H9 (cell line): Measurements from ENCODE around the gene LEFTY1. TPM values are rescaled to one million over a fixed set of nuclear protein-coding genes. Genes with fewer than 3 reads are reported as not detected.
"Not testable (repeated sequence)": the region's sequence is repeated elsewhere in the genome, so short reads cannot be mapped to it uniquely, and the experiment has no call there.

Experiments
- DNase-seq: peaks from one replicate; pipeline ENCODE4 v3.0.0-alpha.2; 2017
- H2AFZ ChIP-seq: one replicate; pipeline ENCODE4 v1.6.1; 2013; ENCODE audit warnings: mild to moderate bottlenecking, low read length, control low read depth, moderate library complexity
- H2AK5ac ChIP-seq: 2 replicates; pipeline ENCODE4 v1.6.1; 2013; ENCODE audit warnings: low read length, control low read depth, mixed read lengths; ENCODE audit not compliant: insufficient read length
- H2BK120ac ChIP-seq: one replicate; pipeline ENCODE4 v1.6.1; 2013; ENCODE audit warnings: low read depth, mild to moderate bottlenecking, low read length, control low read depth, inconsistent platforms; ENCODE audit not compliant: poor library complexity, severe bottlenecking
- H2BK12ac ChIP-seq: 2 replicates; pipeline ENCODE4 v1.6.1; 2013; ENCODE audit warnings: low read length, control low read depth, mixed read lengths, low read depth; ENCODE audit not compliant: insufficient read length
- H2BK15ac ChIP-seq: 2 replicates; pipeline ENCODE4 v1.6.1; 2013; ENCODE audit warnings: low read depth, low read length, control low read depth
- H2BK20ac ChIP-seq: one replicate; pipeline ENCODE4 v1.6.1; 2013; ENCODE audit warnings: low read depth, mild to moderate bottlenecking, low read length, control low read depth, inconsistent platforms; ENCODE audit not compliant: poor library complexity, severe bottlenecking
- H2BK5ac ChIP-seq: 2 replicates; pipeline ENCODE4 v1.6.1; 2013; ENCODE audit warnings: low read length, control low read depth, mixed read lengths; ENCODE audit not compliant: insufficient read length
- H3K14ac ChIP-seq: 2 replicates; pipeline ENCODE4 v1.6.1; 2013; ENCODE audit warnings: low read length, control low read depth; ENCODE audit not compliant: insufficient read depth
- H3K18ac ChIP-seq: 2 replicates; pipeline ENCODE4 v1.6.1; 2013; ENCODE audit warnings: low read depth, mild to moderate bottlenecking, mixed read lengths, low read length, control low read depth; ENCODE audit not compliant: insufficient read length
- H3K23ac ChIP-seq: 2 replicates; pipeline ENCODE4 v1.6.1; 2013; ENCODE audit warnings: low read length, control low read depth, mixed read lengths, low read depth; ENCODE audit not compliant: insufficient read length
- H3K23me2 ChIP-seq: 2 replicates; pipeline ENCODE4 v1.6.1; 2013; ENCODE audit warnings: low read depth, mild to moderate bottlenecking, mixed read lengths, low read length, control low read depth; ENCODE audit not compliant: insufficient read length, poor library complexity, severe bottlenecking
- H3K27ac ChIP-seq: 2 replicates; pipeline ENCODE4 v1.5.1; 2013; ENCODE audit warnings: low read length, control low read depth, mixed read lengths, low read depth; ENCODE audit not compliant: insufficient read length
- H3K27me3 ChIP-seq: 2 replicates; pipeline ENCODE4 v1.6.1; 2013; ENCODE audit warnings: low read length, control low read depth, inconsistent platforms; ENCODE audit not compliant: insufficient read depth
- H3K4ac ChIP-seq: 2 replicates; pipeline ENCODE4 v1.6.1; 2013; ENCODE audit warnings: low read depth, mild to moderate bottlenecking, control low read depth, inconsistent platforms, low read length, moderate library complexity
- H3K4me1 ChIP-seq: 2 replicates; pipeline ENCODE4 v1.6.1; 2013; ENCODE audit warnings: low read length, control low read depth, inconsistent platforms; ENCODE audit not compliant: insufficient read depth
- H3K4me2 ChIP-seq: 2 replicates; pipeline ENCODE4 v1.6.1; 2013; ENCODE audit warnings: low read length, control low read depth, mixed read lengths; ENCODE audit not compliant: insufficient read length, insufficient read depth
- H3K56ac ChIP-seq: 2 replicates; pipeline ENCODE4 v1.6.1; 2013; ENCODE audit warnings: low read depth, mild to moderate bottlenecking, mixed read lengths, low read length, control low read depth; ENCODE audit not compliant: insufficient read length
- H3K79me1 ChIP-seq: 2 replicates; pipeline ENCODE4 v1.6.1; 2013; ENCODE audit warnings: low read depth, mild to moderate bottlenecking, moderate library complexity, low read length, control low read depth, inconsistent platforms; ENCODE audit not compliant: insufficient read depth, poor library complexity, severe bottlenecking
- H3K79me2 ChIP-seq: 2 replicates; pipeline ENCODE4 v1.6.1; 2013; ENCODE audit warnings: low read length, control low read depth, inconsistent platforms; ENCODE audit not compliant: insufficient read depth
- H3K9ac ChIP-seq: 2 replicates; pipeline ENCODE4 v1.6.1; 2013; ENCODE audit warnings: low read length, control low read depth, mixed read lengths; ENCODE audit not compliant: insufficient read length; ENCODE audit errors: extremely low read depth
- H3K9me3 ChIP-seq: one replicate; pipeline ENCODE4 v1.6.1; 2013; ENCODE audit warnings: low read depth, low read length, inconsistent platforms; ENCODE audit not compliant: control insufficient read depth
- H3T11ph ChIP-seq: one replicate; pipeline ENCODE4 v1.6.1; 2013; ENCODE audit warnings: mild to moderate bottlenecking, low read length, control low read depth, inconsistent platforms
- H4K20me1 ChIP-seq: one replicate; pipeline ENCODE4 v1.6.1; 2013; ENCODE audit not compliant: control insufficient read depth, insufficient read length, insufficient read depth
- H4K5ac ChIP-seq: 2 replicates; pipeline ENCODE4 v1.6.1; 2013; ENCODE audit warnings: low read depth, mild to moderate bottlenecking, mixed read lengths, low read length, control low read depth; ENCODE audit not compliant: insufficient read length
- H4K8ac ChIP-seq: replicated peaks from 2 replicates; pipeline ENCODE4 v1.6.1; 2013; ENCODE audit warnings: low read length, control low read depth, mixed read lengths, low read depth; ENCODE audit not compliant: insufficient read length
- H4K91ac ChIP-seq: 2 replicates; pipeline ENCODE4 v1.6.1; 2013; ENCODE audit warnings: low read depth, mild to moderate bottlenecking, moderate library complexity, mixed read lengths, low read length, control low read depth; ENCODE audit not compliant: insufficient read length
- H3K27ac Mint-ChIP-seq, 3 experiments: 2 replicates in 2 of 3; 3 replicates in 1 of 3; pipeline ENCODE4 v1.8.0; 2020 to 2021; ENCODE audit warnings: mixed read lengths in 3 of 3, mild to moderate bottlenecking in 1 of 3, moderate library complexity in 1 of 3
- H3K27me3 Mint-ChIP-seq: 2 replicates; pipeline ENCODE4 v1.8.0; 2021; ENCODE audit warnings: low read depth, mild to moderate bottlenecking, moderate library complexity, mixed read lengths
- H3K36me3 Mint-ChIP-seq, 3 experiments: 2 replicates in 2 of 3; 3 replicates in 1 of 3; pipeline ENCODE4 v1.8.0; 2020 to 2021; ENCODE audit warnings: low read depth in 3 of 3, mixed read lengths in 3 of 3; ENCODE audit not compliant: insufficient read depth in 1 of 3
- H3K4me1 Mint-ChIP-seq, 2 experiments: 2 replicates each; pipeline ENCODE4 v1.8.0; 2020; ENCODE audit warnings: mixed read lengths in 2 of 2
- H3K4me3 Mint-ChIP-seq, 2 experiments: 2 replicates in 1 of 2; 3 replicates in 1 of 2; pipeline ENCODE4 v1.8.0; 2020 to 2021; ENCODE audit warnings: mild to moderate bottlenecking in 2 of 2, mixed read lengths in 2 of 2, moderate library complexity in 1 of 2
- H3K9me3 Mint-ChIP-seq, 2 experiments: 2 replicates in 1 of 2; 3 replicates in 1 of 2; pipeline ENCODE4 v1.8.0; 2020; ENCODE audit warnings: mild to moderate bottlenecking in 2 of 2, mixed read lengths in 2 of 2, moderate library complexity in 1 of 2
- WGBS: extraction: QIAGEN DNeasy Blood & Tissue Kit; methylation state at CpG from one replicate; pipeline ENCODE4 v1.1.7; 2013; ENCODE audit warnings: missing lambda C conversion rate, low lambda C conversion rate, mixed read lengths; ENCODE audit not compliant: insufficient read length; ENCODE audit errors: extremely low coverage; 5-methylcytosine and 5-hydroxymethylcytosine counted together
- total RNA-seq: library from RNA; stranded (reverse); gene quantifications from 2 replicates; pipeline ENCODE4 v1.2.1, GENCODE V29; 2021
- TF ChIP-seq, protein P1 (sequence below): fragments of 200-600 bp; sonication (generic); conservative IDR thresholded peaks from 3 replicates; pipeline ENCODE4 v1.8.0; 2021; ENCODE audit warnings: antibody characterized with exemption, mild to moderate bottlenecking

The LEFTY1 gene
- total RNA-seq, 1 experiment from 2014 or later, result 107 TPM

DNA sequence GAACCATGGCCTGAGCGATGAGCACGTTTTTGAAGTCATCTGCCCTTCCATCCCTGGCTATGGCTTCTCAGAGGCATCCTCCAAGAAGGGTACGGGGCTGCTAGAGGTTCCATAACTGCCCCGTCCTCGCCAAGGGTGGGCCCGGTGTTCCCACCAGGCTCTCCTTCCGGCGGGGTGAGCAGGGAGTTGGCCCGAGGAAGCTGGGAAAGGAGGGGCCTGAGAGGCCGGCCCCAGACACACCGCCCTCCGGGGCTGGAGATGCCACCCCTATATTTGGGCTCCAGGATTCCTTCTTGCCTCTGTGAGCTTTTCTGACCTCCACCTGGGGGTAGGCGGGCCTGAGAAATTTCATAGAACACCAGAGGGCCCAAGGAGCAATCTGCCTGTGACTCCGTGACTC is 50.2 kb downstream of the LEFTY1 start:
- Histone ChIP-seq H4K5ac (no peak overlapping the region), H3K79me1 (no peaks in the 10 kb centered on the region), H4K91ac (no peak overlapping the region), H3T11ph (no peak overlapping the region), H3K27me3 (no peaks in the 10 kb centered on the region), H2AK5ac (no peak overlapping the region), H3K9ac (no peak overlapping the region), H3K23ac (no peak overlapping the region), H4K20me1 (no peaks in the 10 kb centered on the region), H3K56ac (no peak overlapping the region), H3K14ac (no peak overlapping the region), H2BK12ac (no peak overlapping the region), H3K4me2 (no peak overlapping the region), H3K79me2 (no peaks in the 10 kb centered on the region), H3K4me1 (no peaks in the 10 kb centered on the region), H3K23me2 (no peaks in the 10 kb centered on the region), H3K9me3 (no peaks in the 10 kb centered on the region), H2BK20ac (no peak overlapping the region), H3K27ac (no peak overlapping the region), H3K18ac (no peak overlapping the region), H3K4ac (no peak overlapping the region), H2BK5ac (no peak overlapping the region), H4K8ac (no peak overlapping the region), H2AFZ (no peak overlapping the region), H2BK15ac (no peak overlapping the region), H2BK120ac (no peak overlapping the region)
- TF ChIP-seq, protein P1, sequence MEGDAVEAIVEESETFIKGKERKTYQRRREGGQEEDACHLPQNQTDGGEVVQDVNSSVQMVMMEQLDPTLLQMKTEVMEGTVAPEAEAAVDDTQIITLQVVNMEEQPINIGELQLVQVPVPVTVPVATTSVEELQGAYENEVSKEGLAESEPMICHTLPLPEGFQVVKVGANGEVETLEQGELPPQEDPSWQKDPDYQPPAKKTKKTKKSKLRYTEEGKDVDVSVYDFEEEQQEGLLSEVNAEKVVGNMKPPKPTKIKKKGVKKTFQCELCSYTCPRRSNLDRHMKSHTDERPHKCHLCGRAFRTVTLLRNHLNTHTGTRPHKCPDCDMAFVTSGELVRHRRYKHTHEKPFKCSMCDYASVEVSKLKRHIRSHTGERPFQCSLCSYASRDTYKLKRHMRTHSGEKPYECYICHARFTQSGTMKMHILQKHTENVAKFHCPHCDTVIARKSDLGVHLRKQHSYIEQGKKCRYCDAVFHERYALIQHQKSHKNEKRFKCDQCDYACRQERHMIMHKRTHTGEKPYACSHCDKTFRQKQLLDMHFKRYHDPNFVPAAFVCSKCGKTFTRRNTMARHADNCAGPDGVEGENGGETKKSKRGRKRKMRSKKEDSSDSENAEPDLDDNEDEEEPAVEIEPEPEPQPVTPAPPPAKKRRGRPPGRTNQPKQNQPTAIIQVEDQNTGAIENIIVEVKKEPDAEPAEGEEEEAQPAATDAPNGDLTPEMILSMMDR, result no peak
- H3K4me3 Mint-ChIP-seq, result no peak overlapping the region
- peaks cover 4 to 10% of the 10 kb centered on the region in 2 experiments for H3K4me1 Mint-ChIP-seq
- WGBS, result no CpG with 5 or more reads among the region's 14 CpGs
- H3K27ac Mint-ChIP-seq, result peak overlapping the region in 1 of 3 experiments; percentile 10; a peak in 1 of 7 replicates
- peaks cover 17 to 39% (median 21%) of the 10 kb centered on the region in 3 experiments for H3K36me3 Mint-ChIP-seq
- H3K9me3 Mint-ChIP-seq, result no peaks in the 10 kb centered on the region
- DNase-seq, result no peak
- no peaks in the 10 kb centered on the region; the same call in 1 of the 2 replicates for H3K27me3 Mint-ChIP-seq

DNA sequence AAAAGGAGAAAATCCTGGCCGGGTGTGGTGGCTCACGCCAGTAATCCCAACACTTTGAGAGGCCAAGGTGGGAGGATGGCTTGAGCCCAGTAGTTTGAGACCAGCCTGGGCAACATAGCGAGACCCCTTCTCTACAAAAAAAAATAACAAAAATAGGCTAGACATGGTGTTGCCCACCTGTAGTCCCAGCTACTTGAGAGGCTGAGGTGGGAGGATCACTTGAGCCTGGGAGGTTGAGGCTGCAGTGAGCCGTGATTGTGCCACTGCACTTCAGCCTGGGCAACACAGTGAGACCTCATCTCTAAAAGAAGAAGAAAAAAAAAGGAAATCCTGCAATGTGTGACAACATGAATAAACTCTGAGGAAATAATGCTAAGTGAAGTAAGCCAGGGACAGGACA is 52.6 kb downstream of the LEFTY1 start:
- H3T11ph ChIP-seq, H3K9me3 Mint-ChIP-seq, H3K56ac ChIP-seq, H2AFZ ChIP-seq, H4K20me1 ChIP-seq, H3K79me1 ChIP-seq, H3K18ac ChIP-seq, H3K4me1 Mint-ChIP-seq, H3K27ac Mint-ChIP-seq, H2BK15ac ChIP-seq, H3K23ac ChIP-seq, DNase-seq, H3K14ac ChIP-seq, H4K91ac ChIP-seq, H3K9me3 ChIP-seq, H3K27ac ChIP-seq, H2BK12ac ChIP-seq, H3K4ac ChIP-seq, H3K4me1 ChIP-seq, H3K4me2 ChIP-seq, H2AK5ac ChIP-seq, H2BK5ac ChIP-seq, H2BK20ac ChIP-seq, H3K23me2 ChIP-seq, H3K27me3 ChIP-seq, H3K27me3 Mint-ChIP-seq, H4K5ac ChIP-seq, H3K79me2 ChIP-seq, H3K4me3 Mint-ChIP-seq, H4K8ac ChIP-seq, H2BK120ac ChIP-seq, H3K9ac ChIP-seq: not testable (repeated sequence)
- no CpG with 5 or more reads among the region's 4 CpGs for WGBS
- peaks cover 32 to 49% (median 35%) of the 10 kb centered on the region in 3 experiments for H3K36me3 Mint-ChIP-seq
